ENCODE results near the gene RAET1G. TPM values are rescaled to one million over a fixed set of nuclear protein-coding genes. Genes with fewer than 3 reads are reported as not detected.
"Not testable (repeated sequence)": the region's sequence is repeated elsewhere in the genome, so short reads cannot be mapped to it uniquely, and the experiment has no call there.

Gene RAET1G
- total RNA-seq, 1 experiment from 2014 or later, result 1.2 TPM

GRCh38 chr6:149913085-149913484 is 9.8 kb downstream of the RAET1G start:
- DNase-seq (ENCODE audit: low read depth, low spot score), result no peak
- TF ChIP-seq TCF7L2 (IDR thresholded peaks at IDR 0.05; ENCODE audit: low read depth, low read length), result no peak
- no peak for TF ChIP-seq REST (IDR thresholded peaks at IDR 0.05; ENCODE audit: insufficient read depth in 1 of 2, low read depth in 2 of 2, low read length in 1 of 2)
- TF ChIP-seq SIN3A (IDR thresholded peaks at IDR 0.05; ENCODE audit: borderline replicate concordance, insufficient read depth, low read depth, low read length), result no peak
- no peak for TF ChIP-seq CTCF (IDR thresholded peaks at IDR 0.05)
- no peak for TF ChIP-seq POLR2AphosphoS5 (IDR thresholded peaks at IDR 0.05; ENCODE audit: low read depth, low read length)
- H3K36me3 ChIP-seq (ENCODE audit: control insufficient read depth, insufficient read depth, low read length), result no peaks in the 10 kb centered on the region
- H3K9me3 ChIP-seq (ENCODE audit: control insufficient read depth, insufficient read depth, low read depth, low read length), result peaks cover 5% of the 10 kb centered on the region; the same call in 1 of the 2 replicates
- intact Hi-C loops (cut with micrococcal nuclease; ENCODE audit: unreplicated experiment) (no loop called here), in situ Hi-C loops (cut with HindIII; ENCODE audit: low pct_unique_long_range_greater_than_20kb, low sequenced_read_pairs) (no loop called here)
- ChIA-PET POLR2A (no interaction called here), CTCF (no interaction called here)
- no peaks in the 10 kb centered on the region for H3K4me1 ChIP-seq (ENCODE audit: control insufficient read depth, insufficient read depth, low read length)
- no peak for ATAC-seq
- H3K4me3 ChIP-seq (ENCODE audit: low read depth in 2 of 2, low read length in 2 of 2), result no peak overlapping the region
- H3K27ac ChIP-seq (ENCODE audit: low read length), result no peak overlapping the region
- H3K27me3 ChIP-seq (ENCODE audit: control insufficient read depth, insufficient read depth, low read length), result no peaks in the 10 kb centered on the region
- no TSS peak for BruUV-seq (replicated peaks)

- H3K27ac ChIP-seq (ENCODE audit: low read length); ATAC-seq; intact Hi-C loops (cut with micrococcal nuclease; ENCODE audit: unreplicated experiment); H3K4me1 ChIP-seq (ENCODE audit: control insufficient read depth, insufficient read depth, low read length); POLR2A ChIA-PET; H3K4me3 ChIP-seq (ENCODE audit: low read depth in 2 of 2, low read length in 2 of 2); H3K27me3 ChIP-seq (ENCODE audit: control insufficient read depth, insufficient read depth, low read length); DNase-seq (ENCODE audit: low read depth, low spot score); H3K36me3 ChIP-seq (ENCODE audit: control insufficient read depth, insufficient read depth, low read length); BruUV-seq (replicated peaks); CTCF ChIA-PET; H3K9me3 ChIP-seq (ENCODE audit: control insufficient read depth, insufficient read depth, low read depth, low read length); in situ Hi-C loops (cut with HindIII; ENCODE audit: low pct_unique_long_range_greater_than_20kb, low sequenced_read_pairs): not testable (repeated sequence)
These were observed 10.2 kb downstream of the RAET1G start for GRCh38 chr6:149912680-149913079.

GRCh38 chr6:149910721-149911151 is 12.2 kb downstream of the RAET1G start:
- ChIA-PET CTCF (no interaction called here), POLR2A (no interaction called here)
- Histone ChIP-seq H3K27me3 (ENCODE audit: control insufficient read depth, insufficient read depth, low read length) (no peaks in the 10 kb centered on the region), H3K4me1 (ENCODE audit: control insufficient read depth, insufficient read depth, low read length) (no peaks in the 10 kb centered on the region), H3K27ac (ENCODE audit: low read length) (no peak overlapping the region), H3K36me3 (ENCODE audit: control insufficient read depth, insufficient read depth, low read length) (no peaks in the 10 kb centered on the region), H3K4me3 (ENCODE audit: low read depth in 2 of 2, low read length in 2 of 2) (no peak overlapping the region), H3K9me3 (ENCODE audit: control insufficient read depth, insufficient read depth, low read depth, low read length) (peaks cover 6% of the 10 kb centered on the region; the same call in 1 of the 2 replicates)
- ATAC-seq (no peak), DNase-seq (ENCODE audit: low read depth, low spot score) (no peak)
- no peak for TF ChIP-seq TCF7L2 (IDR thresholded peaks at IDR 0.05; ENCODE audit: low read depth, low read length)
- no peak for TF ChIP-seq SIN3A (IDR thresholded peaks at IDR 0.05; ENCODE audit: borderline replicate concordance, insufficient read depth, low read depth, low read length)
- TF ChIP-seq CTCF (IDR thresholded peaks at IDR 0.05), result no peak
- in situ Hi-C loops (cut with HindIII; ENCODE audit: low pct_unique_long_range_greater_than_20kb, low sequenced_read_pairs), result no loop called here
- BruUV-seq (replicated peaks), result no TSS peak
- intact Hi-C loops (cut with micrococcal nuclease; ENCODE audit: unreplicated experiment), result no loop called here

Measured in Panc1 (cell line).